Smooth muscle cell of the brain vasculature (primary cell): ENCODE results near the gene RBBP5.
"Not testable (repeated sequence)": the region's sequence is repeated elsewhere in the genome, so short reads cannot be mapped to it uniquely, and the experiment has no call there.

ENCODE experiments used
- DNase-seq: peaks from one replicate; pipeline ENCODE4 v3.0.0-alpha.2; 2012; ENCODE audit warnings: low read depth, low spot score

Gene RBBP5

GRCh38 chr1:205121660-205122488 is at the start of gene RBBP5:
RBBP5 (minus strand) TSS chr1:205121978; CDS start chr1:205121873, 105 bp downstream.
- peak; percentile 96 for DNase-seq

- DNase-seq, result no peak
These were observed 49.6 kb upstream of the RBBP5 start for GRCh38 chr1:205171369-205171768.

GRCh38 chr1:205170532-205171269 is 48.9 kb upstream of the RBBP5 start:
- DNase-seq, result no peak

GRCh38 chr1:205169248-205169647 is 47.5 kb upstream of the RBBP5 start:
- no peak for DNase-seq

- DNase-seq, result no peak
These were observed 46.5 kb upstream of the RBBP5 start for GRCh38 chr1:205168291-205168690.

- no peak for DNase-seq
These were observed 40.5 kb upstream of the RBBP5 start for GRCh38 chr1:205162301-205162700.

GRCh38 chr1:205161076-205161475 is 39.3 kb upstream of the RBBP5 start:
- DNase-seq, result no peak

GRCh38 chr1:205158048-205158616 is 36.4 kb upstream of the RBBP5 start:
- DNase-seq, result no peak

- DNase-seq, result not testable (repeated sequence)
These were observed 34.0 kb upstream of the RBBP5 start for GRCh38 chr1:205155665-205156377.

- no peak for DNase-seq
These were observed 30.7 kb upstream of the RBBP5 start for GRCh38 chr1:205152505-205152904.

GRCh38 chr1:205150651-205151428 is 29.1 kb upstream of the RBBP5 start:
- no peak for DNase-seq

GRCh38 chr1:205147191-205147835 is 25.5 kb upstream of the RBBP5 start:
- no peak for DNase-seq

- no peak for DNase-seq
These were observed 23.0 kb upstream of the RBBP5 start for GRCh38 chr1:205144751-205145150.

GRCh38 chr1:205144046-205144720 is 22.4 kb upstream of the RBBP5 start:
- DNase-seq, result no peak

- no peak for DNase-seq
These were observed 20.3 kb upstream of the RBBP5 start for GRCh38 chr1:205142102-205142469.

GRCh38 chr1:205141236-205142101 is 19.7 kb upstream of the RBBP5 start:
- DNase-seq, result peak; percentile 75

GRCh38 chr1:205140113-205140512 is 18.3 kb upstream of the RBBP5 start:
- DNase-seq, result no peak

- no peak for DNase-seq
These were observed 16.1 kb upstream of the RBBP5 start for GRCh38 chr1:205137901-205138300.

- DNase-seq, result no peak
These were observed 11.5 kb upstream of the RBBP5 start for GRCh38 chr1:205133287-205133686.
